IPS-18c (cell line): ENCODE measurements around the gene CBLL2.
"Not testable (repeated sequence)": the region's sequence is repeated elsewhere in the genome, so short reads cannot be mapped to it uniquely, and the experiment has no call there.

Source experiments
- H3K4me3 ChIP-seq: 2 replicates; pipeline ENCODE4 v1.7.0; 2013; ENCODE audit warnings: low read depth, mild to moderate bottlenecking, low read length, moderate library complexity; ENCODE audit not compliant: insufficient read depth
- H3K9me3 ChIP-seq: one replicate; pipeline ENCODE4 v1.6.1; 2013; ENCODE audit warnings: mild to moderate bottlenecking, low read length, moderate library complexity; ENCODE audit not compliant: control insufficient read depth, insufficient read depth

Gene CBLL2

GRCh38 chrX:22272613-22273012, at the start of gene CBLL2:
Gene CBLL2, plus strand, starts transcription at chrX:22272913. Its CDS starts 79 bp downstream, at chrX:22272992.
- Histone ChIP-seq H3K4me3 (no peak within 1 kb of the TSS), H3K9me3 (no peaks in the 10 kb centered on the region)

GRCh38 chrX:22234380-22234779, 38.3 kb upstream of the CBLL2 start:
- Histone ChIP-seq H3K9me3 (peaks cover 2% of the 10 kb centered on the region), H3K4me3 (no peak overlapping the region)

GRCh38 chrX:22237479-22237878, 35.2 kb upstream of the CBLL2 start:
- Histone ChIP-seq H3K9me3 (peaks cover 2% of the 10 kb centered on the region), H3K4me3 (no peak overlapping the region)

- H3K9me3 ChIP-seq, result no peaks in the 10 kb centered on the region
- H3K4me3 ChIP-seq, result no peak overlapping the region
Measured at GRCh38 chrX:22246620-22247019, 26.1 kb upstream of the CBLL2 start.

GRCh38 chrX:22247169-22247568, 25.5 kb upstream of the CBLL2 start:
- Histone ChIP-seq H3K9me3 (no peaks in the 10 kb centered on the region), H3K4me3 (no peak overlapping the region)

DNA sequence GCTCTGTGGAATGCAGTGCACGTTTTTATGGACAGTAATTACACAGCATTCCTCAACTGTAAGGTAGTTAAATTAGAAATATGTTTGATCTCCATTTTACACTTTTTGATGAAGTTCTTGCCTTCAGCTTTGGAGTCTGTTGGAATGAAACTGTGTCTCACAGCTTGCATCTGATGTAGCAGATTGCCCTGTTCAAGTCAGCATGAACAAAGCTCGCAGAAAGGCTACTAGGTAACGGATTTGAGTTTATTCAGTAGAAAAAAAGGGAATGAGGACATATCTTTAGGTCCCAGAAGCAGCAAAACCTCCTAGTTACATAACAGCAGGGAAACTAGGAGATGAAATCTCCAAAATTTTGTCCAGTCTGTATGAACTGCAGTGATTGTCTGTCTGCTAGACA, 24.3 kb upstream of the CBLL2 start:
- no peak overlapping the region for H3K4me3 ChIP-seq
- H3K9me3 ChIP-seq, result no peaks in the 10 kb centered on the region

- Histone ChIP-seq H3K9me3 (no peaks in the 10 kb centered on the region), H3K4me3 (no peak overlapping the region)
Measured at GRCh38 chrX:22249371-22249770, 23.3 kb upstream of the CBLL2 start.

GRCh38 chrX:22268706-22269105, 4.0 kb upstream of the CBLL2 start:
- Histone ChIP-seq H3K4me3 (no peak overlapping the region), H3K9me3 (no peaks in the 10 kb centered on the region)

DNA sequence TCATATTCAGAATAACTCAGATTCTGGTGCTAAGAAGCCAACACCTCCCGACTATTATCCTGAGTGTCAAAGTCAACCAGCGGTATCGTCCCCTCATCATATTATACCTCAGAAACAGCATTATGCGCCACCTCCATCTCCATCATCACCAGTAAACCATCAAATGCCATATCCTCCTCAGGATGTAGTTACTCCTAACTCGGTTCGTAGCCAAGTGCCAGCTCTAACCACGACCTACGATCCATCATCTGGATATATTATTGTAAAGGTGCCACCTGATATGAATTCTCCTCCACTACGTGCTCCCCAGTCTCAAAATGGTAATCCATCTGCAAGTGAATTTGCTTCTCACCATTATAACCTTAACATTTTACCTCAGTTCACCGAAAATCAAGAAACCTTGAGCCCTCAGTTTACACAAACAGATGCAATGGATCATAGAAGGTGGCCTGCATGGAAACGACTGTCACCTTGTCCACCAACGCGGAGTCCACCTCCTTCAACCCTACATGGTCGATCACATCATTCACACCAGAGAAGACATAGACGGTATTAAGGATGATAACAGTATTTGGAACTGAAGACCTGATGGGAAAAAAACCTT, 1.1 kb downstream of the CBLL2 start:
- Histone ChIP-seq H3K9me3 (no peaks in the 10 kb centered on the region), H3K4me3 (no peak overlapping the region)

- no peaks in the 10 kb centered on the region for H3K9me3 ChIP-seq
- no peak overlapping the region for H3K4me3 ChIP-seq
Measured at GRCh38 chrX:22276781-22277180, 4.1 kb downstream of the CBLL2 start.

DNA sequence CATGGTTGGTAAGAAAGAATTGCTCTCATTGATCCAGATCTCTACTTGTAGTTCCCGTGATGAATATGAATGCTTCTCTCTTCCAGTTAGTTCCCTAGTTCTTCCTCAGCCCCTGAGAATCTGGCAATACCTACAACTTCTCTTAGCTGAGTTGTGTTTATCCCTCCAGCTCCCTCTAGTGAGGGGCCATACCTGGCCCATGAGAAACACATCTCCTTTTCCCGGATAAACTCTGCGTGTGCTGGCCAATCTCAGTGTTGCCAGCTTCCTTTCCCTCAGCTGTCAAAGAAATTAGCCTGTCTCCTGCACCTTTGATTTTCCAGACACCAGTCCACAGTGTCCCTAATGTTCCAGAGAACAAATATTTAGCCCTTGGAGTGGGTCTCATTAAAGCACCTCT, 5.7 kb downstream of the CBLL2 start:
- H3K9me3 ChIP-seq, result no peaks in the 10 kb centered on the region
- H3K4me3 ChIP-seq, result no peak overlapping the region

DNA sequence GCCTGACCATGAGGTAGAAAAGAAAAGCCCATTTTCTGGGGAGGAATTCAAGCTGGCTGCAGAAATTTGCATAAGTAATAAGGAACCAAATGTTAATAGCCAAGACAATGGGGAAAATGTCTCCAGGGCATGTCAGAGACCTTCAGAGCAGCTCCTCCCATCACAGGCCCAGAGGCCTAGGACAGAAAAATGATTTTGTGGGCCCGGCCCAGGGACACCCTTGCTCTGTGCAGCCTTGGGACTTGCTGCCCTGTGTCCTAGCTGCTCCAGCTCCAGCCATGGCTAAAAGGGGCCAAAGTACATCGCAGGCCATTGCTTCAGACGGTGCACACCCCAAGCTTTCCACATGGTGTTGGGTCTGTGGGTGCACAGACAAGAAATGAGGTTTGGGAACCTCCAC, 16.5 kb downstream of the CBLL2 start:
- not testable (repeated sequence) for H3K9me3 ChIP-seq, H3K4me3 ChIP-seq

DNA sequence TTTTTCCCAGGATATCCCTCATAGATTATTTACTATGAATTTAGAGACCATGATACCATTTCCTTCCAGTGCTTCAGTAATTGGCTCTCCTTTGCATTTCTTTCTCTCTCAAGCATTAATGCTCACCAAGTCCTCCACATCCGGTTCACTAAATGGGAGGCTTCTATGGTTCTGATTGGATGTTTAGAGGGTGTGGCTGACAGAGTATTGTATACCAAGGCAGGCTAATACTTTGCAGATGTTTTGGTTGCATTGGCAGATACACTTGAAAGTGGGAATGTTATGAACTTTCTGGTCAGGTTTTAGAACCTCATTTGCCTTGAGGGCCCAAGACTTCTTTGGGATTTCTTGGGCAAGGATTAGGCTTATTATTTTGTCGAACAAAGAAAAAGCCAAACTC, 24.2 kb downstream of the CBLL2 start:
- H3K4me3 ChIP-seq, result no peak overlapping the region
- no peaks in the 10 kb centered on the region for H3K9me3 ChIP-seq

DNA sequence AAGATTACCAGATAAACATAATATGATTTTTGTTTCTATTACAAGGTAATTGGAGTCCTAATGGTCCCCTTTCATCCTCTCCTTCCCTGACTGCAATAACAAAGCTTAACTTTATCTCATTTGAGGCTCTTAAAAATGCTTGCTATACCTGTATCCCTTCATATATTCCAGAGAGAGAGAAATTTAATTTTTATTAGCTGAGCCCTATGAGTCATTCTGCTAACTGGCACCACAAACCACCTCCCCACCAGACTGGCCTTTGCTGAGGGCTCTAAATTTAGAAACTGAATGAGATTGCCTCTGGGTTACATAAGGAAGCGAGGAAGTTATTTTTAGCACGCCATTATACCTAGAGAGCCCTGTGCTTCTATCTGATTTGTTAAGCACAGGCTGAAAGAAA, 27.4 kb downstream of the CBLL2 start:
- no peak overlapping the region for H3K4me3 ChIP-seq
- H3K9me3 ChIP-seq, result no peaks in the 10 kb centered on the region

- Histone ChIP-seq H3K9me3 (no peaks in the 10 kb centered on the region), H3K4me3 (no peak overlapping the region)
Measured at GRCh38 chrX:22310779-22311178, 38.1 kb downstream of the CBLL2 start.

DNA sequence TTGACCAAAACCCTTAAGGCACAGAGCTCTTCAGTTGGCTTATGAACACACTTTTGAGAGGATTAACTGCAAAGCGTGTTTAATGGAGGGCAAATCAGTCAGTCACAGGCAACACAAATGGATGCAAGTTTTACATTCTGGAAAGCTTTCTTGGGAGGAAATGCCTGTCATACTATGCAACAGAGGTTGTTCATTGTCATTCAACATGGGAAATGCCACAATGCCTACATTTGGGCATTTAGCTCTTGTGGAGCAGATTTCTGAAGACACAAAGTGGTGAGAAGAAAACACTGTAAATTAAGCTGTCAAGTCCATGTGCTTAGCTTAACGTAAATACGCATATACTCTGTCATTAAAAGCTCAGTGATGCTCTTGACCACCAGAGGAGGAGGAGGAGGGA, 41.1 kb downstream of the CBLL2 start:
- Histone ChIP-seq H3K4me3 (no peak overlapping the region), H3K9me3 (no peaks in the 10 kb centered on the region)

DNA sequence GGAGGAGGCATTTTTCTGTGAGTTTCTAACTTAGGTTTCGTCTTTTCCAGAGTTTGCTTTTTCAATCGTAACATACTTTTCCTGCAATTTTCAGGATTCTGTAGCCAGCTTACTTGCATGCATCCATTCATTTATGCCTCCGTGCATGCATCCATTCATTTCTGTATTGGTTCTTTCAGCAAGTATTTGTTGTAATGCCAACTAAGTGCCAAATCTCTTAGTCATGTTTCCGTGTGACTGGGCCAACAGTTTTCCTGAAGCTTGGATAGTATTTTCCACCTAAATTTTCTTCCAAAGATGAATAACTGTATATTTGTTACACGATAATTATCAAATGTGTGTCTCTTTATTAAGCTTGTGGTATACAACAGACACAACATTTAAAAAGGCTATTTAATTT, 41.5 kb downstream of the CBLL2 start:
- no peaks in the 10 kb centered on the region for H3K9me3 ChIP-seq
- H3K4me3 ChIP-seq, result no peak overlapping the region

DNA sequence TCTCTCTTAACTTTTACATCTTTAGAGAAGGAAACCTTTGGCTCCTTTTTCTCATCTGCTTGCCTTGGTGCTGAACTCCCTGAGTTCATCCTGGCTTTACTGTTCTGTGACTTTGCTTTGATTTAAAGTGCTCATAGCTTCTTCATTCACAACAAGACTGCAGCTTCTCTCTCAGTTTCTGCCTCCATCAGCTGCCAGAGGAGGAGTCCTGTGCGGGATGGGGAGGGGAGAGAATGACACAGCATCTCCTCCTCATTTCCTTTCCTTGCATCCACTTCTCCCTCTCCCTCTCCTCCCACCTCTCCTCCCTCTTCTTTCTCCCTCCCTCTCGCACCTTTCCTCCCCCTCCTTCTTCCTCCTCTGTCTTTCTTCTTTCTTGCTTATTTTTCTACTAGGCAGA, 42.0 kb downstream of the CBLL2 start:
- Histone ChIP-seq H3K4me3 (no peak overlapping the region), H3K9me3 (no peaks in the 10 kb centered on the region)

GRCh38 chrX:22315151-22315550, 42.4 kb downstream of the CBLL2 start:
- no peak overlapping the region for H3K4me3 ChIP-seq
- H3K9me3 ChIP-seq, result no peaks in the 10 kb centered on the region
